ENCODE data around the gene ATP6V0E2. TPM values are rescaled to one million over a fixed set of nuclear protein-coding genes. Genes with fewer than 3 reads are reported as not detected.

ATP6V0E2 gene
- total RNA-seq, 1 experiment from 2014 or later = 3.4 TPM

DNA sequence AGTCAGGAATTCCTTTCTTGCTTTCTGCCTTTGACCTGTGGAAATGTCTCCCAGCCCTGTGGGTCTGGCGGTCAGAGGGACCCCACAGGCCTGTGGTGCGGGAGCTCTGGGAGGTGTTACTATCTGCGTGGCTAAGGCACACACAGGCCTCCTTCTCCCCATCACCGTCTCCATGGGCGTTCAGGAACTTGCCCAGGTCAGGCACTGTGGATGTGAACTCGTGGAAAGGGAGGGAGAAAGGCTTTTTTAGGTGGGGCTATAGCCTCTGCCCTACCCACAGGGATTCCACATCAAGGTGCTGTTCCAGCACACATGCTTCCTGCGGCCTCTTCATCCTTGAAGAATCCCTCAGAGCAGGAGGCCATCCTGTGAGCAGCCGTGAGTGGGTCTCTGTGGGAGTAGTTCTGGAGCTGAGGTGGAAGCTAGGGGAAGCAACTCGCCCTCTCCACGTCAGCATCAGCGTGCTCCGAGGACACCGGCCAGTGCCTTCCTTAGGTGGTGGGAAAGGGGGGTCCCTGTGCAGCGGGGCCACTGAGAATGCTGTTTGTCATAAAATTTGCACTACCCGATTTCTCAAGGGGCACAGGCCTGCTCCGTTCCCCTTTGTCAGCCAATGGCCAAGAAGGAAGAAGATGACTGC is 7.5 kb upstream of the ATP6V0E2 start:
- H3K36me3 ChIP-seq = no peaks in the 10 kb centered on the region
- no peak for DNase-seq
- H3K27me3 ChIP-seq = no peaks in the 10 kb centered on the region
- H3K9me3 ChIP-seq (replicated peaks) = no peaks in the 10 kb centered on the region
- H3K27ac ChIP-seq = no peak overlapping the region
- no peaks in the 10 kb centered on the region for H3K4me1 ChIP-seq
- H3K4me3 ChIP-seq = no peak overlapping the region

DNA sequence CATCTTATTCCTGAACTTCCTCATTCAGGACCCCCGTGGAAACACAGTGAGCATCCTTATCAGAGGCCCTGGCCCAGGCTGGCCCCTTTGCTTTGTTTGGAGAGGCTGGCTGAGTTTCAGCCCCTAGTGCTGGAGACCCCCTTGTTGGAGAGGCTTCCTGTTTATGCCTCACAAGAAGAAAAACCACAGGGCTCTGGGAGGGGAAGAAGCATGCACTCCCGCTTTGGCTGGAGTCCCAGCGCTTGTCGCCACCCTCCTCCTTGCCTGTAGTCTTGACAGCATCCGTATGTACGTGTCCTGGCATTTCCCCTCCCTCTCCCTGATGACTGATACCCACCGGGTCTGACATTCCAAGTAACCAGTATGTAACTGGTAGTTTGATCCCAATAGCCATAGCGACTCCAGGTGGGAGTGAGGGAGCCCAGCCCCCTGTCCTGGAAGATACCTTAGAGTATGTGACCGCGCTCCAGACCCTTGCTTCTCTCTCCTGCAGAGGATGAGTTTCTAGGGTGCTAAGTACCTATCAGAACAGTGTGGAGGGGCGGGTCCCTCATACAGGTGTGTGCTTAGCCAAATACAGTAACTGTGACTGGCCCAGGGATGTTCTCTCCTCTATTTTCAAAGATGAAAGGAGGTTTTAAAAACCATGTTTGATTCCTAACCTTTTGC is 6.9 kb upstream of the ATP6V0E2 start:
- Histone ChIP-seq H3K27ac (no peak overlapping the region), H3K9me3 (replicated peaks) (no peaks in the 10 kb centered on the region), H3K4me3 (no peak overlapping the region), H3K27me3 (no peaks in the 10 kb centered on the region), H3K4me1 (no peaks in the 10 kb centered on the region), H3K36me3 (no peaks in the 10 kb centered on the region)
- no peak for DNase-seq

DNA sequence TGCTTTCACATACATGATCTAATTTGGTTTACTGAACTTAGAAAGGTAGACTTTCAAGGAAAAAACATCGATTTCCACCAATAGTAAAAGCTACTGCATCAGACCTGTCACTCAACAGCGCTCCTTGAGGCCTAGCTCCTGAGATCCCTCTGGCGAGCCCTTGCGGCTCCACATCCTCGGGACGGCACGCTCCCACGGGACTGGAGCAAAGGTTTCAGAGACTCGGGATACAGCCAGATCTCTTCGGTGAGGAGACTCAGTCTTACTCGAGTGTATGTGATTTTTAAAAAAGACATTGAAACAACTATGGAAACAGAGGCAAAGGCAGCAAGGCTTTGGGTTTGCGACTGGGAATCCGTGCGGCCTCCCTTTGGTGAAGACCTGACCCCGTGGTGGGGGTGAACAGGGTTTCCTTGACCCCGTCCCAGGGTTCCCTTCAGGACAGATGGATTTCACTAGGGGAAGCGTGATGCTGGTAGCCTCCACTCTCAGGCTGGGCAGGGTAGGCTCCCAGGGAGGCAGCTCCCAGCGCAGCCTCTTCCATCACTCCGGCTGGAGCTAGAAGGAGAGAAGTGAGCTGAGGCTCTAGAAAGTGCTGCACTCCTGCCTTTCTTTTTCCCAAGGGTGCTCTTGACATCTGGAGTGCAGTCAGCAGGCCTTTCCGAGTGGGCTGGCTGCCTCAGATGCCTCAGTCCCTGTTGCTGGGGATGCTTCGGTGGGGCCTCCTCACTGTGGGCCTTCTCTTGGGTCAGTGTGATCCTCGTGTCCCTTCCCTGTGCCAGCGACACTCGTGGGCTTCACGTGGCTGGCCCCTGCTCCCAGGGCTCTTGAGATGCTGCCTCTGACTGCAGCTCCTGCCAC is 5.8 kb upstream of the ATP6V0E2 start:
- H3K4me1 ChIP-seq = no peaks in the 10 kb centered on the region
- H3K27me3 ChIP-seq = no peaks in the 10 kb centered on the region
- DNase-seq = no peak
- no peak overlapping the region for H3K27ac ChIP-seq
- H3K36me3 ChIP-seq = no peaks in the 10 kb centered on the region
- no peak overlapping the region for H3K4me3 ChIP-seq
- no peaks in the 10 kb centered on the region for H3K9me3 ChIP-seq (replicated peaks)

- H3K27me3 ChIP-seq = no peaks in the 10 kb centered on the region
- DNase-seq = no peak
- H3K27ac ChIP-seq = no peak overlapping the region
- no peak overlapping the region for H3K4me3 ChIP-seq
- H3K4me1 ChIP-seq = no peaks in the 10 kb centered on the region
- no peaks in the 10 kb centered on the region for H3K9me3 ChIP-seq (replicated peaks)
- no peaks in the 10 kb centered on the region for H3K36me3 ChIP-seq
Observed at GRCh38 chr7:149868623-149869290, 5.0 kb upstream of the ATP6V0E2 start.

DNA sequence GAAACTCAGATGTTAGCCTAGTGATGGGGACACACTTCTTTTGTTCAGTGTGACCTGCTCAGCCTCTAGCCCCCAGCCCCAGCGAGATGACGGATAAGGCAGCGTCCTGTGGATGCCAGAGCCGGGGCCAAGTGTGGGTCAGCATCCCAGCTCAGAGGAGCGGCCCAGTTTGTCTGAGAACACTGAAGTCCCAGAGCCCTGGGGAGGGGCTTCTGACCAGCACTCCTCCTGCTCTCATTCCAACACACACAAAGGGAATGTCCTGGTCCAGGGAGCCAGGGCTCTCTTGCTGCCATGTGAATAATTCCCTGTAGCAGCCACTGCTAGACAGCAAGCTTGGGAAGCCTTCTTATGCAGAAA is 4.5 kb upstream of the ATP6V0E2 start:
- Histone ChIP-seq H3K4me3 (no peak overlapping the region), H3K27ac (no peak overlapping the region), H3K36me3 (no peaks in the 10 kb centered on the region), H3K9me3 (replicated peaks) (no peaks in the 10 kb centered on the region), H3K27me3 (no peaks in the 10 kb centered on the region), H3K4me1 (no peaks in the 10 kb centered on the region)
- no peak for DNase-seq

- Histone ChIP-seq H3K9me3 (replicated peaks) (no peaks in the 10 kb centered on the region), H3K4me1 (no peaks in the 10 kb centered on the region), H3K36me3 (no peaks in the 10 kb centered on the region), H3K27me3 (no peaks in the 10 kb centered on the region), H3K27ac (no peak overlapping the region), H3K4me3 (no peak overlapping the region)
- DNase-seq = no peak
Observed at GRCh38 chr7:149869867-149870266, 3.9 kb upstream of the ATP6V0E2 start.

DNA sequence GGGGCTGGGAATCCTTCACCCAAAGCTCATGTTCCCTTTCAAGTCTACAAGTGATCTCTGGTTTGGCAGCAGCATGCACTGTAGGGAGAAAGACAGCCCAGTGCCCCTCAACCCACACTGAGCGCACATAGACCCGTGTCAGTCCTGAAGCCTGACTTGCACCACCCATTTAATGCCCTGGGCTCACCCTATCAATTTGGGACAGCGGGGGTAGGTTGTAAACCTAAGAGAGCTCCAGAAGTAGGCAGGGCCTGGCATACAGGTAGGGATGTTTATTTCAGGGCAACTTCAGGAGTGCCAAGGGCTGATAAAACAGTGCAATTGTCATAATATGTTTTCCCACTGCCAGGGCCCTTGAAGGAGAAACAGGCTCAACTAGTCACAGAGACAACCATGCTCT is 3.5 kb upstream of the ATP6V0E2 start:
- H3K9me3 ChIP-seq (replicated peaks) = no peaks in the 10 kb centered on the region
- no peak for DNase-seq
- no peaks in the 10 kb centered on the region for H3K27me3 ChIP-seq
- no peak overlapping the region for H3K4me3 ChIP-seq
- H3K27ac ChIP-seq = no peak overlapping the region
- no peaks in the 10 kb centered on the region for H3K36me3 ChIP-seq
- no peaks in the 10 kb centered on the region for H3K4me1 ChIP-seq

- no peak for DNase-seq
- H3K4me1 ChIP-seq = no peaks in the 10 kb centered on the region
- H3K4me3 ChIP-seq = no peak overlapping the region
- H3K27ac ChIP-seq = no peak overlapping the region
- H3K36me3 ChIP-seq = no peaks in the 10 kb centered on the region
- H3K9me3 ChIP-seq (replicated peaks) = no peaks in the 10 kb centered on the region
- no peaks in the 10 kb centered on the region for H3K27me3 ChIP-seq
Observed at GRCh38 chr7:149870701-149871483, 2.9 kb upstream of the ATP6V0E2 start.

DNA sequence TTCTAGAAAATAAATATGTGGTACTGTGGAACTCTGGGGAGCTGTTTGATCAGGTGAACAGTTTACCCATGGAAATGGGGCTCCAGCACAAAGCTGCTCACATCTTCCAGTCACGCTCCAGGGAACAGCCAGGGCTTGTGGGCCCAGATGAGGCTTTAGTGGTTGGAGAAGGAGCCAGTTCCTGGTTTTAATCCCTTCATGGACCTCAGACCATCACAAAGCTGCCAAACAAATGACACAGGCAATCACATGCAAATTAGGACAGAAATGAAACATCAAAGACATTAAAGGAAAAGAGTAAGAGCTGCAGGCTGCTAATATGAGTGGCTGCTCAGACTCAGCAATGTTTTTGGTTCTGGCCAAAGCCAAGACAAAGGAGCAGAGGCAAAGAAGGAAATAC is 2.2 kb upstream of the ATP6V0E2 start:
- Histone ChIP-seq H3K4me3 (no peak overlapping the region), H3K27me3 (no peaks in the 10 kb centered on the region), H3K9me3 (replicated peaks) (no peaks in the 10 kb centered on the region), H3K36me3 (no peaks in the 10 kb centered on the region), H3K27ac (no peak overlapping the region), H3K4me1 (no peaks in the 10 kb centered on the region)
- no peak for DNase-seq

DNA sequence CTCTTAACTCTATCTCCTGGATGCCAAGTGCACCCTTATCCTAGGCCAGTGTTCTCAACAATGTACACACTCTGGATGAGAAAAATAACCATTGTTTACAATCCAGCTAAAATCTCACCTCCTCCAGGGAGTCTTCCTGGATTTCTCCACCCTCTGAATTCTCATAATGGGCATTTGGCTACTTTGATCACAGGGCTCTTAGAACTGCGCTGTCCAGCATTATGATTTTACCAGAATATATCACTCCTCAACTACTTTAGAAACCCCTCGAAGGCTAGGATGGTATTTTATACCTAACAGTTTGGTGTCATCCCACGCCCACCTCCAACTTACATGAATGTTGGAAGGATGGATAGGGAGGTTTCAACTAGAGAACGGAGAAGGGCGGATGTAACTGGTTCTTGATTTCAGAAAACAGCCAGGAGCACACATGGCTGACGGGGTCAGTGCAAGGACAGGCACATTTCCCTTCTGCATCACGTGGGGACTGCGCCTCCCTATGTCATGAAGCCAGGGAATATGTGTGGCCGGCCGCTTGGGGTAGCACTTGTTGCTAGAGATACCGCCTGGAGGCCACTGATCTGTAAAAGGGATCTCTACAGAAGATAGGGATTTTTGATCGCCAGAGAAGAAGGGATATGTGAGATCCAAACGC is 1.2 kb upstream of the ATP6V0E2 start:
- Histone ChIP-seq H3K4me3 (peak overlapping the region; percentile 76), H3K27me3 (no peaks in the 10 kb centered on the region), H3K9me3 (replicated peaks) (no peaks in the 10 kb centered on the region), H3K4me1 (peaks cover 1% of the 10 kb centered on the region), H3K27ac (peak overlapping the region; percentile 55), H3K36me3 (no peaks in the 10 kb centered on the region)
- peak; percentile 85 to 90 for DNase-seq

- H3K4me1 ChIP-seq = peaks cover 9% of the 10 kb centered on the region
- no peaks in the 10 kb centered on the region for H3K9me3 ChIP-seq (replicated peaks)
- no peak for DNase-seq
- H3K36me3 ChIP-seq = no peaks in the 10 kb centered on the region
- no peak overlapping the region for H3K27ac ChIP-seq
- H3K27me3 ChIP-seq = no peaks in the 10 kb centered on the region
- peak overlapping the region; percentile 76 for H3K4me3 ChIP-seq
Observed at GRCh38 chr7:149873970-149874643, 338 bp downstream of the ATP6V0E2 start.

DNA sequence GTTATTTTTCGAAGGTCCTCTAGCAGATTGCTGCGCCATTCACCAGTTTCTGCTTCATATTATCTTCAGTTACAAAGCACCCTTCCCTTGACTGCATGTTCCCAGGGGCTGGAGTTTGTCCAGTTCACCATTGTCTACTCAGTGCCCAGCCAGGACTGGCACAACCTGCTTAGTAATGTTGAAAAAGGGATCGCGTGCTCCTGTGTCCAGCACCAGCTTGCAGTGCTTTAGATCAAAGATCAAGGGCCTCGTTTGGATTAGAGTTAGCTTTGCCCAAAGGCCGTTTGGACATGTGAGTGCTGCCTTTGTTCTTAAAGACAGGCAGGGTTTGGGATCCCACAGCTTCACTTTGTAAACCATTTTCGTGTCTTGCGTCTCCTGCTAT is 867 bp downstream of the ATP6V0E2 start:
- Histone ChIP-seq H3K27ac (no peak overlapping the region), H3K27me3 (no peaks in the 10 kb centered on the region), H3K4me3 (no peak overlapping the region), H3K4me1 (peaks cover 9% of the 10 kb centered on the region), H3K9me3 (replicated peaks) (no peaks in the 10 kb centered on the region), H3K36me3 (no peaks in the 10 kb centered on the region)
- DNase-seq = no peak

- H3K9me3 ChIP-seq (replicated peaks) = no peaks in the 10 kb centered on the region
- H3K4me3 ChIP-seq = no peak overlapping the region
- H3K36me3 ChIP-seq = no peaks in the 10 kb centered on the region
- no peaks in the 10 kb centered on the region for H3K27me3 ChIP-seq
- DNase-seq = no peak
- H3K27ac ChIP-seq = no peak overlapping the region
- peaks cover 9% of the 10 kb centered on the region for H3K4me1 ChIP-seq
Observed at GRCh38 chr7:149875396-149875795, 1.6 kb downstream of the ATP6V0E2 start.
